Measurements from ENCODE around the gene SMARCAL1. TPM values are rescaled to one million over a fixed set of nuclear protein-coding genes. Genes with fewer than 3 reads are reported as not detected.
A peak's percentile ranks its signal among the peaks of the same experiment; 100 is the strongest.
"Not testable (repeated sequence)": the region's sequence is repeated elsewhere in the genome, so short reads cannot be mapped to it uniquely, and the experiment has no call there.

Gene SMARCAL1
- total RNA-seq, 1 experiment from 2014 or later = 3.2 TPM

GRCh38 chr2:216502381-216503158 is 90.3 kb downstream of the SMARCAL1 start:
- no peak for DNase-seq (ENCODE audit: low read depth)

GRCh38 chr2:216503159-216503629 is 90.9 kb downstream of the SMARCAL1 start:
- DNase-seq (ENCODE audit: low read depth) = no peak

- no peak for DNase-seq (ENCODE audit: low read depth)
These were observed 91.6 kb downstream of the SMARCAL1 start for GRCh38 chr2:216503697-216504375.

- no peak for DNase-seq (ENCODE audit: low read depth)
These were observed 92.1 kb downstream of the SMARCAL1 start for GRCh38 chr2:216504376-216504762.

- DNase-seq (ENCODE audit: low read depth) = no peak
These were observed 93.1 kb downstream of the SMARCAL1 start for GRCh38 chr2:216505133-216506106.

- DNase-seq (ENCODE audit: low read depth) = no peak
These were observed 95.2 kb downstream of the SMARCAL1 start for GRCh38 chr2:216507220-216508160.

GRCh38 chr2:216508229-216508628 is 95.9 kb downstream of the SMARCAL1 start:
- DNase-seq (ENCODE audit: low read depth) = no peak

- DNase-seq (ENCODE audit: low read depth) = no peak
These were observed 104.6 kb downstream of the SMARCAL1 start for GRCh38 chr2:216516730-216517350.

GRCh38 chr2:216517447-216518225 is 105.4 kb downstream of the SMARCAL1 start:
- no peak for DNase-seq (ENCODE audit: low read depth)

GRCh38 chr2:216518566-216519119 is 106.4 kb downstream of the SMARCAL1 start:
- DNase-seq (ENCODE audit: low read depth) = not testable (repeated sequence)

- DNase-seq (ENCODE audit: low read depth) = peak; percentile 66
These were observed 107.0 kb downstream of the SMARCAL1 start for GRCh38 chr2:216519154-216519762.

- no peak for DNase-seq (ENCODE audit: low read depth)
These were observed 107.8 kb downstream of the SMARCAL1 start for GRCh38 chr2:216520112-216520511.

- no peak for DNase-seq (ENCODE audit: low read depth)
These were observed 110.7 kb downstream of the SMARCAL1 start for GRCh38 chr2:216522892-216523502.

- no peak for DNase-seq (ENCODE audit: low read depth)
These were observed 113.7 kb downstream of the SMARCAL1 start for GRCh38 chr2:216525972-216526371.

- no peak for DNase-seq (ENCODE audit: low read depth)
These were observed 114.7 kb downstream of the SMARCAL1 start for GRCh38 chr2:216526939-216527338.

GRCh38 chr2:216527600-216527999 is 115.3 kb downstream of the SMARCAL1 start:
- DNase-seq (ENCODE audit: low read depth) = no peak

GRCh38 chr2:216532562-216532961 is 120.3 kb downstream of the SMARCAL1 start:
- DNase-seq (ENCODE audit: low read depth) = no peak
